Endometrial microvascular endothelial cells (primary cell): ENCODE results near the gene METTL26. TPM values are rescaled to one million over a fixed set of nuclear protein-coding genes. Genes with fewer than 3 reads are reported as not detected.

Experiments
- in situ Hi-C: cut with HindIII; loops from 2 replicates; pipeline ENCODE4 v1.10.0; 2017; ENCODE audit warnings: low sequenced_read_pairs, low pct_unique_long_range_greater_than_20kb; ENCODE audit errors: inconsistent ontology term
- total RNA-seq: library from RNA; depleted of rRNA; stranded (reverse); fragments of >200 nt; gene quantifications from one replicate; pipeline ENCODE4 v1.2.3, GENCODE V29; 2015; ENCODE audit errors: inconsistent ontology term

Gene METTL26
- total RNA-seq, result 119 TPM

GRCh38 chr16:636206-637080 is at the start of gene METTL26:
Gene METTL26 (minus strand): TSS chr16:636305. CDS start chr16:636290, 15 bp downstream.
- in situ Hi-C loops, result no loop called here

- in situ Hi-C loops, result no loop called here
These were observed 49.0 kb upstream of the METTL26 start for GRCh38 chr16:684961-685696.

GRCh38 chr16:684071-684794 is 48.1 kb upstream of the METTL26 start, which contains the start of gene JMJD8:
Gene JMJD8 (minus strand): TSS chr16:684334. CDS start chr16:684319, 15 bp downstream.
- in situ Hi-C loops, result no loop called here

GRCh38 chr16:683396-684070 is 47.4 kb upstream of the METTL26 start:
- in situ Hi-C loops, result no loop called here

- in situ Hi-C loops, result no loop called here
These were observed 46.6 kb upstream of the METTL26 start for GRCh38 chr16:682493-683395.

GRCh38 chr16:681746-682427 is 45.8 kb upstream of the METTL26 start:
- in situ Hi-C loops, result no loop called here

GRCh38 chr16:680967-681745 is 45.1 kb upstream of the METTL26 start:
- in situ Hi-C loops, result no loop called here

- in situ Hi-C loops, result no loop called here
These were observed 44.5 kb upstream of the METTL26 start for GRCh38 chr16:680625-680945.

- in situ Hi-C loops, result no loop called here
These were observed 43.9 kb upstream of the METTL26 start, which contains the start of gene STUB1 for GRCh38 chr16:679814-680624. Gene STUB1 (plus strand): TSS chr16:680410. CDS start chr16:680526, 116 bp downstream.

- in situ Hi-C loops, result no loop called here
These were observed 43.0 kb upstream of the METTL26 start for GRCh38 chr16:678858-679813.

GRCh38 chr16:678209-678857 is 42.2 kb upstream of the METTL26 start:
- in situ Hi-C loops, result no loop called here

GRCh38 chr16:677316-678190 is 41.4 kb upstream of the METTL26 start:
- in situ Hi-C loops, result no loop called here

GRCh38 chr16:676913-677312 is 40.8 kb upstream of the METTL26 start:
- in situ Hi-C loops, result no loop called here

- in situ Hi-C loops, result no loop called here
These were observed 40.4 kb upstream of the METTL26 start for GRCh38 chr16:676565-676902.
